ENCODE measurements around the gene PNMA1.

Gene PNMA1

GRCh38 chr14:73750531-73750901 lies 36.3 kb upstream of the PNMA1 start:
- no peak for DNase-seq

- DNase-seq = no peak
These were observed 35.7 kb upstream of the PNMA1 start for GRCh38 chr14:73749706-73750530.

GRCh38 chr14:73748858-73749357 lies 34.7 kb upstream of the PNMA1 start:
- no peak for DNase-seq

DNA sequence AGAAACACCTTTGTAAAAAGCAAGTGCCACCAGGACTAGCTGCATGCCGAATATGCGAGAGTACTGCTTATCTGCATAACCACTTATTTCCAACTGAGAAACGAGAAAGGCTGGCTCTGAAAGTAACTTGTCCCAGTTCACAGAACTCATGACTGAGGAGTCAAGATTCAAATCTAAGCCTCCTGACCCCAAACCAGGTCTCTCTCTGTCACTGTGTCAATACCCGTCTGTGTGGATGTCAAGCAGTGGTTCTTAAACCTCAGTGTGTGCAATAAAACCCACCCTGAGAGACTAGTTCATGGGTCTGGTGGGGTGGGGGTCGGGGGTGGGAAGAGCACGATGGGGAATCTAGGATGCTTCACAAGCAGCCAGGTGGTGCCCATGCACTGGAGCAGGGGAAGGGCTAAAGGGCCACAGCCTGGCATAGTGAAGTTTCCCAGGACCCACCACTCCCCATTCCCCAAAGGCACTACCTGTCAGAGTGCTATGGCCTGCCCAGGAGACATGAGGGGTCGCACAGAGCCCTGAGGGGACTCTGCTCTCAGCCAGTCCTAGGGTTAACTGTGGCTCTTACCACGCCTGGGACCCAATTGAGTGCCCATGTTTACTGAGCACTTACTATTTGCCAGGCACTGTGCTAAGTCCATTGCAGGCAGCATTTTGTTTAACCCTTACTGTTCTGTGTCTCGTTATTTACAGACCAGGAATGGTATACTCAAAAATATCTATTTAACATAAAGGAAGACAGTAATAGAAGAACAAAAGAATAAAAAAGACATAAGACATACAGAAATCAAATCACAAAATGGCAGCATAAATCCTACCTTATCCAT lies 33.4 kb upstream of the PNMA1 start:
- no peak for DNase-seq

DNA sequence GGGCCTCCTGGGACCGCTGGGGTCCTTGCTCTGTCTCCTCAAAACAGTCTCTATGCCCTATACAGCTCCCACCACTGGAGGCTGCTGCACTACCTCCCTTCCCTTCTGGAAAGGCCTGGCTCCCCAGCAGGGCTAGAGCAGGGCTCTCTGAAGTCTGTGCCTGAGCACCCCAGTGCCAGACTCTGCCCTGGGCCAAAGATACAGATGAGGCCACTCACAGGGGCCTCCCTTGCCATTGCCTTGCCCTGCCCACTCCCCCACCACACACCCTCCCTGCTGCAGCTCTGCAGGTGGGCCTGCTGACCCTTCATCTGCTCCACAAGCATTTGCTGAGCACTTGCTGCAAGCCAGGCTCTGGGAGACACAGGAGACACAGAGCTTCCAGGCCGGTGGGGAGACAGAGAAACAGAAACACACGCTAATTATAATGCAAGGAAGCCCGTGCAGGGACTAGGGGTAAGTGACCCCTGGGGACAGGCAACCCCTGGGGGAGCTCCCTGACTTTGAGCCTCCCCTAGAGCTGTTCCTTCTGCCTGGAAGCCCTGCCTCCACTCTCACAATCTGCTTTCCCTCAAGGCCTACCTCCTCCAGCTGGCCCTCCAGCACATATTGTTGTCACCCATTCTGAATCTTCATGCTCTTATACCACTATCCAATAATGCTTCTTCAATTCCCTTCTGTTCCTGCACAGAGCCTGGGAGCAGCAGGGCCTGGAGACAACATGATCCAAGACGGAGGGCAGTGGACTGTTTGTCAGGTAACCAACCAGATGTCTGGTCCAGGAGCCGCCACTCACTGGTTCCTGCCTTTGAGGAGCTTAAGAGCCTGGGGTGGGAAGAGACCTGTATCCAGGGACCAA lies 32.6 kb upstream of the PNMA1 start:
- DNase-seq = no peak

GRCh38 chr14:73745571-73746519 lies 31.7 kb upstream of the PNMA1 start:
- no peak for DNase-seq

DNA sequence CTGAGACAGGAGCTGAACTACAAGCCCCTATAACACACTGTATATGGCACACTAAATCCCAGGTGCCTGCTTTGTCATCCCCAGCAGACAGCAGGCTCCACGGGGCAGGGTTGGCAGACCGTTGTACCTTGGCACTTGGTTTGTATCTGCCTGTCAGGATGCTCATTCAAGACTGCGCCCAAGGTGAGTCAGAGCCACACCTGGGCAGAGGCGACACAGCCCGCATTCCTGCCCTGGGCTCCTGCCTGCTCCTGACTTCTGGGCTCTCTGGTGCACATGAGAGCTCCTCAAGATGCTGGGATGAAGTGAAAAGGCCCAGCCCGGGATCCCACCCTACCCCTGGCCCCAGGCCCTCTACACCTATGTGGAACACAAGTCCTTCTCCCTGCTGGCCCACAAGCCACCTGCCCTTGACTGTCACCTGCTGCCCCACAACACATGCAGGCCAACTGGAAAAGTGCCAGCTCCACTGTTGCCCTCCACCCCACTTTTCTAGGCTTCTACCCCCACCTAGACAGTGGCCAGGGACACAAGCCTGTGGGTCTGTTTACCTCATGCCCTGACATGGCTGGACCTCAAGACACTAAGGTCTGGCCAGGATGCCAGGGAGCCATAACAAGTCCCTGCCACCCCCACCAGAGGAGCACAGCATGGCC lies 30.8 kb upstream of the PNMA1 start:
- no peak for DNase-seq

GRCh38 chr14:73744175-73744867 lies 30.1 kb upstream of the PNMA1 start:
- no peak for DNase-seq

- DNase-seq = peak; percentile 16
These were observed 29.3 kb upstream of the PNMA1 start for GRCh38 chr14:73743431-73743931.

DNA sequence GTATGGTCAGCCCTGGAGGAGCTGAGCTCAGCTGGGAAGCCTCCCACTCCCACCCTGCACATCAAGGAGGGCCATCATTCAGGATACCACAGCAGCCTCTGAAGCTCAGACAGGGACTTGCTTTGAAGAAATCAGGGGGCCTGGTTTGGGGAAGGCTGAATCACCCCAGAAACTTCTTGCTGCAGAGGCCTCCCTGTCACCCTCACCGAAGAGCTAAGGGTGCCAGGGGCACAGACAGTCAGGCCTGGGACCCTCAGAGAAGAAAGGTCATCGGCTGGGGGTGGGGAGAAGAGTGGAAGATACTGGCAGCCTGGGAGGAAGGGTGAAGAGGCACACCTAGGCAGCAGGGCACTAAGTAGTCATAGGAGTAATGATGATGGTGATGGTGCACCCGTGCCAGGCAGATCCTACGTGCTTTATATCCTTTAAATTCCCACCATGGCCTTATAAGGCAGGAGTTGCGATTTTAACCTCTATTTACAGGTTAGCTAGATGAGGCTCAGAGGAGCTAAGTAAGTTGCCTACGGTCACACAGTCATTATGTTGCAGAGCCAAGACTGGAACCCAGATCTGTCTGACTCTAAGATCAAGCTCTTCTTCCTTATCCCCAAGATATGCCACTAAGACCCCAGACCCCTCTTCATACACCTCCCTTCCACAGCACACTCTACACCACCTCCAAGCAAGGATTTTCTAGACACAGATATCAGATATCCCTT lies 28.5 kb upstream of the PNMA1 start:
- DNase-seq = no peak

- DNase-seq = peak; percentile 31
These were observed 27.8 kb upstream of the PNMA1 start for GRCh38 chr14:73741876-73742519.

GRCh38 chr14:73741386-73741875 lies 27.2 kb upstream of the PNMA1 start:
- peak; percentile 48 for DNase-seq

GRCh38 chr14:73740618-73741326 lies 26.6 kb upstream of the PNMA1 start:
- no peak for DNase-seq

- DNase-seq = no peak
These were observed 25.9 kb upstream of the PNMA1 start for GRCh38 chr14:73739899-73740617.

GRCh38 chr14:73739174-73739898 lies 25.2 kb upstream of the PNMA1 start:
- no peak for DNase-seq

- no peak for DNase-seq
These were observed 24.5 kb upstream of the PNMA1 start for GRCh38 chr14:73738518-73739173.

Measured in effector CD8-positive, alpha-beta T cell (primary cell).